Sigmoid colon (tissue), 4 donors: ENCODE data around the gene CNTN5.

Experiments used
- CTCF ChIP-seq, 4 experiments: fragments of 450-650 bp in 3 of 4; fragments of 200-600 bp in 1 of 4; IDR thresholded peaks; one replicate each; pipeline ENCODE4 v1.5.1; 2016 to 2019; ENCODE audit warnings: antibody characterized with exemption in 4 of 4, mild to moderate bottlenecking in 3 of 4, moderate library complexity in 2 of 4
- EP300 ChIP-seq, 4 donors: sonication (generic); formaldehyde crosslinking; IDR thresholded peaks; one replicate each; pipeline ENCODE4 v1.6.1; 2017; ENCODE audit warnings: antibody characterized with exemption in 4 of 4
- POLR2A ChIP-seq, 2 donors: fragments of 450-650 bp; IDR thresholded peaks; one replicate each; pipeline ENCODE4 v1.6.1; 2016; ENCODE audit warnings: antibody characterized with exemption in 2 of 2, mild to moderate bottlenecking in 2 of 2, moderate library complexity in 2 of 2
- POLR2AphosphoS5 ChIP-seq, 4 donors: sonication (generic); formaldehyde crosslinking; IDR thresholded peaks; one replicate each; pipeline ENCODE4 v1.6.1; 2017; ENCODE audit warnings: antibody characterized with exemption in 4 of 4

GRCh38 chr11:99795999-99796398, 775.2 kb downstream of the CNTN5 start:
- TF ChIP-seq EP300 (IDR thresholded peaks at IDR 0.05) (no peak), POLR2AphosphoS5 (IDR thresholded peaks at IDR 0.05) (no peak), POLR2A (IDR thresholded peaks at IDR 0.05) (no peak), CTCF (IDR thresholded peaks at IDR 0.05) (no peak)
